GM04503 (cell line): ENCODE data around the gene AQP12B.

Source experiments
- DNase-seq: peaks from one replicate; pipeline ENCODE4 v3.0.0-alpha.2; 2012; ENCODE audit warnings: low read depth

Gene AQP12B

DNA sequence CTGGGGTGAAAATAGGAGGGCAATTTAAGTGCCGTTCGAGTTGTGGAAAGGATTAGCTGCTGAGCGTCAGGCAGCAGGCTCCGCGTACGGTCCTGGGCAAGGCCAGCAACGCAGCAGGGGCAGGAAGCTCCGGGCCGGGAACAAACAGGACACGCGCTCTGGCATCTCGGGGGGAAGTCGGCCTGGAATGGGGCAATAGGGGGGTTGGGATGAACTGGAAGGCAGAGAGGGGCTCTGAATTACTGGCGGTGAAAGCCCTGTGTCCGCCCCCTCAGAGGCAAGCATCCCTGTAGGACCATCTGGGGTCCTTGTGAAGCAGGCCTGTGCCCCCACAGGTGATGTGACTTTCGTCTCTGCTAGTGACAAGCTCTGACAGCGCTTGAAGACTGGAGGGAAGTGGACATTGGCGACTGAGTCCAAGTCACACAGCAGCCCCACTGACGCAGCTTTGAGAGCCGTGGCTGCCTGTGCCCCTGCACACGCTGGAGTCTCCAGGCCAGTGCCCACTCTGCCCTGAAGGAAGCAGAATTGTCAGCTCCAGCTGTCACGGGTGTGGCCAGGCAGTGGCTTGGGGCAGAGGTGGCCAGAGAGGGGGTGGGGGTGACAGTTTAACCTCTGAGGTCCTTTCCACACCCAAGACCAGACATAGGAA is 35.1 kb downstream of the AQP12B start:
- no peak for DNase-seq

DNA sequence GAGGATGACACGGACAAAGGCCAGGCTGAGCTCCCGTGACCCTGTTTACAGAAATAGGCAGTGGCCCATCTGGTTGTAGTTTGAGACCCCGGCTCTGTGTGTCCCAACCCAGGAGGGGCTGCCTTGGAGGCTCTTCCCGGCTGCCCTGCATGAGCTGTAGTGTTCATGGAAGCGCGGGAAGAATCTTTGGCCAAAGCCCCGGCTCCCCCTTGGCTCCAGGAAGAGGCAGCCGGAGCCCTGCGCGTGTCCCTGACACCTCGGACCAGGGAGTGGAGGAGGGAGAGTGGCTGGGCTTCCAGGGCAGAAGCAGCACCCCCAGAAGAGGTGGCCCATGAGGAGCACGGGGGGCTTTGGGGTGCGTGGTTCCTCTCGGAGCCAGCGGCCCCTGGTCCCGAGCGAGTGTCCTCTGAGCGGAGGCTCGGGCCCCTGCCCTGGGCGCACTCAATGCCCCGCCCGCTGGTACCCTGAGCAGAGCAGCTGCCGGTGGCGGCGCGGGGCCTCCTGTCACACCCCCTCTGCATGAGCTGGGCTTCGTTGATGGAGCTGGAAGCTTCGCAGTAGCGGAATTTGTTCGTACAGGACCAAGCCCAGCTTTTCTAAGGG is 35.7 kb downstream of the AQP12B start:
- DNase-seq, result no peak

DNA sequence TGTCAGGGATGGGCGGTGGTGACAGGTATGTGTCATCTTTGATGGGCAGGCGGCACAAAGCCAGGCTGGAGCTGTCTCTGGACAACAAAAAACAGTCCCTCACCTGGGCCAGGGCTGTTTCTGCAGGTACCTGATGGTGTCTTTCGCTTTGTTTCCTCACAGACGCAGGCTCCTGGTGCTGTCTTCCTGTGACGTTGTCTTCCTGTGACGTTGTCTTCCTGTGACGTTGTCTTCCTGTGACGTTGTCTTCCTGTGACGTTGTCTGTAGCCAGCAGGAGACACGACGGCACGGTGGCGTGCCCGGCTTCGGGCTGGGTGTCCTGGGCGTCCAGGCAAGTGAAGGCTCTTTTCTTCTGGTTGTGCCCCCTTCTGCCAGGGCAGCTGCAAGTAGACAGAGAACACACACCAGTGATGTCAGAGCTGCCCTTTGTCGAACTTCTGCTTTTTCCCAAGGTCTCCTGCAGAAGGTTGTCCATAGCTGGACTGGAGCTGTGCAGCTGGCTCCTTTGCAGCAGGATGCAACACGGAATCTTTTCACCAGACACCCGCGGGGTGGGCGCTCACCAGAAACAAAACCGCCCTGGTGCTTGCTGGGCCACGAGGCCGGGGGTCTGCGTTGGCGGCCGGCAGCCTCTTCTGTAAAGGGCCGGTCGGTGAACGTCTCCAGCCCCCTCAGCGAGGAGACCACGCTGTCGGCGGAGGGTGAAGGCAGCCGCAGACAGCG is 36.3 kb downstream of the AQP12B start:
- DNase-seq, result no peak

- DNase-seq, result no peak
These were observed 36.9 kb downstream of the AQP12B start for GRCh38 chr2:240645801-240646175.

GRCh38 chr2:240645346-240645745 is 37.3 kb downstream of the AQP12B start:
- no peak for DNase-seq

DNA sequence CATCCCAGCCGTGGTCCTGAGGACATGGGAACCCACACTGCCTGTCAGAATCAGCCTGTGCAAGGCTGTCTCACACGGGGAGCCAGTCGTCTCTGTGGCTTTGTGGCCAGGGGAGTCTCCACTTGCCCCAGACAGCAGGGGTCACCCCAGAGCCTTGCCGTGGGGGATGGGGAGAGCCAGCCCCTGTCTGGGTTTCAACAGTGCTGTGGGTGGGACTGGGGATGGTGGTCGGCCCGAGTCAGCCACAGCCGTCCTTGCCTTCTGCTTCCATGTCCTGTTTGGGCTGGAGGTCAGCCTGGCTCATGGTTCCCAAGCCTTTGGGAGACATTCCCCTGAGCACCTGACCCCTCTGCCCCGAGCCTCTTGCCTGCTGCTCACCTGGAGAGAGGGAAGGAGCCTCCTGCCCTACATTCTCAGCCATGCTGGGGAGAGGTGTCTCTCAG is 37.8 kb downstream of the AQP12B start:
- no peak for DNase-seq

- no peak for DNase-seq
These were observed 38.5 kb downstream of the AQP12B start for GRCh38 chr2:240644171-240644651.

GRCh38 chr2:240643811-240644150 is 38.9 kb downstream of the AQP12B start:
- DNase-seq, result no peak

DNA sequence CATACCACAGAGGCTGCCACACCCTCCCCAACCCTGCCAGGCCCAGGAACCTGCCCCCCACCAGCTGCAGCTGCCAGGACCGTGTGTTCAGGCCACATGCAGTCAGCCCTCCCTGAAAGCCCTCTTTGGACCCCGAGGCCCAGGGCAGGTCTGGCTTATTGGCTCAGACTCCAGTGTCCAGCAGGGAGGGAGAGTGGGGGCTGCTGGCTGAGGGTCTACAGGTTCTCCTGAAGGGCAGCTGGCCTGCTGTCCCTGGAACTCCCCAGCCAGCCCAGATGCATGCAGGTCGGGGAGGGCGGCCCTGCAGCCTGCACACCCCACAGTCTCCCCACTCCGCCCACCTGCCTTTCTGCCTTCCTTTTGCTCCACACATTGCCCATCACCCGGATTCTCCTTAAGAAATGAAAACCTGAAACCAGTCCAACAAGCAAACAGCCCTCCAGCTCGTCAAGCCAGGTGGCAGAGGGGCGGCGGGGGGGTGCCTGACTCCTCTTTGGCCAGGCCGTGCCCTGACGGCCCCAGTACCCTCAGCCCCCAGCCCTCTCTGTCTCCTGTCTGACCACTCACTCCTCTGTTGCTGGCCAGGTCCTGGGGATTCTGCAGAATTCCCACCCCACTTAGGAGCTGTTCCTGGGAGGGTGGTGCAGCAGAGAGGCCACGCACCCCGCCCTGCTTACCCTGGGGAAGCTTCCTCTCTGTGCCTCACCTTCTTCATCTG is 39.4 kb downstream of the AQP12B start:
- DNase-seq, result no peak

GRCh38 chr2:240642806-240643092 is 39.9 kb downstream of the AQP12B start:
- DNase-seq, result no peak

DNA sequence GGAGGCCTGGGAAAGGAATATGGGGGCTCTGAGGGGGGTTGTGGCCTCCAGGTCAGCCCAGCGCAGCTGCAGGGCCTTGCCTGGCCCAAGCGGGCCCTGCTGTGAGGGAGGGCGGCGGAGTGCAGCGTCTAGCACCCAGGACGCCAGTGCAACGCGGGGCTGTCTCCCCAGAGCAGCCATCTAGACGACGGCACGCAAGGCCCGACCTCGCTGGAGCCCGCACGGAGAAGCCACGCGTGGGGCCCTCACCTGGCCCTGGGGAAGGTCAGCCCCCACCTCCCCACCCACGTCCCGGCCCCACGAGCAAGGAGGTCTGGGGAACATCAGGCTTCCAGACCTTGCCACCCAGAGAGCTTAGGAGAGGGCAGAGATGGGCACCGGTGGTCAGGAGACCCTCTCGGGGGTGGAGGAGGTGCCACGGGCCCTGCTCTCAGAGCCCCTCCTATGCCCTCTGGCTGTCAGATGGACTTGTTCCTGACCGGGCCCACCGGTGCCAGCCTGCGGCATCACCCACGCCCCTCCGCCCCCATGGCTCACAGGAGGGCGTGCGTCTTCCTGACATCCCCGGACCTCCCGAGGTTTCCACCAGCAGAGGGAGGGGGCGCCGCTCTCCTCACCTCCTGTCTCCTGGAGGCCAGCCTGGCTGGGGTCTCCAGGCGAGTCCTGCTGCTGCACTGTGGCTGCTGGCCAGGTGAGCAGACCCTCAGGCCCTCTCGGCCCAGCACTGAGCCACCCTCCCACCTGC is 40.5 kb downstream of the AQP12B start:
- no peak for DNase-seq

DNA sequence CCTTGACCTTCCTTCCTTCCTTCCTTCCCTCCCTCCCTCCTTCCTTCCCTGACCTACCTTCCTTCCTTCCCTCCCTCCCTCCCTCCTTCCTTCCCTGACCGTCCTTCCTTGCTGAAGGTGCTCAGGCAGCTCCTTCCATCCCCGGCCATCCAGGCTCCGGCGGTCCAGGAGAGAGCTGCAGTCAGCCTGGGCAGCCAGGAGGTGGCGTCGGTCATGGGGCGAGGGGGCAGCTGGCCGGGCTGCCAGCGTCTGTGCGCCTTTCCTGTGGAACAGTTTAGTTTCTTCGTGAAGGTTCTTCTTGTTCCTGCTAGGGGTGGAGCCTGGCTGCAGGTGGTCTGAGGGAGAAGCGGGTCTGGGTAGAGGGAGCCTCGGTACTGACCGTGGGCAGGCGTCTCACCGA is 41.7 kb downstream of the AQP12B start:
- no peak for DNase-seq

DNA sequence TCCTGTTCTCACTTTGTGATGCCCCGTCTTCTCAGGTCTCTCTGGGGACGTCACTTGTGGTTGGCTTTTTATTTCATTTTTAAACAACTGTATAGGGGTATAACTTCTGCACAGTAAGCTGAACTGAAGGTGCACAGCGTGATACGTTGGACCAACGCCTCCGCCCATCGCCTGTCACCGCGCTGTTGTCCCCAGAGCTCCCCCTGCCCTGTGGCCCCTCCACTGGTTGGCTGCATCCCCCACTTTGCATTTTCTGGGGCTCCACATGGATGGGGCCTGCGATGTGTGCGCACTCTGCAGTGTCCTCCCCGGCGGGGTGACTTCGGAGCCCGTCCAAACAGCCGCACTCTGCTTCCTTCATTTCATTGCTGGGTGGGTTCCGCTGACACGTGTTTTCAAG is 43.1 kb downstream of the AQP12B start:
- no peak for DNase-seq

DNA sequence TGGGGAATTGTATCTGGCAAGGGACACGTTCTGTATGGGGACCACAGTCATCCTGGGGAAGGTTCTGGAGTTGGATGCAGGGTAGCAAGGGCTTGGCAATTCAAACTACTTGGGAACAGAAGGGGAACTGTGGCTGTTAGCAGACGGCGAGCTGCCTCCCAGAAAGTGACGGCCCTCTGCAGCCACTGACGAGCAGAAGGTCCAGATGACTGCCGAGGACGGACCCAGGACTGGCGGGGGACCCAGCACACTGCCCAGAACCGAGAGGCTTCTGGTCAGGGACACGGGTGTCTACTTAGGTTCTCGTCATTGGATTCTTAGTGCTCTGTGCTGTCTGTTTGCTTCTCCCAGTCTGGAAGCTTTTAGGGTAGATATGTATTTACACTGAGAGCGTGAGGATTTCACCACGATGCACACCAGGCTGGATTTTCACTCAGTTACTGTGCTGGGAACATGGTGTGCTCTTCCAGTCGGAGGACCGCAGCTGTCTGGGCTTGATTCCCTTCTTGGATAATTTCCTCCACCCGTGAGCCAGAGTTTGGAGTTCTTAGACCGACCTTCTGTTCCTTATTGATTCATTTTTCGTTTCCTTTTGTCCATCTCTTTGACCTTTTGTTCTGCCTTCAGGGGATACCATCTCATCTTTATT is 44.0 kb downstream of the AQP12B start:
- DNase-seq, result no peak

DNA sequence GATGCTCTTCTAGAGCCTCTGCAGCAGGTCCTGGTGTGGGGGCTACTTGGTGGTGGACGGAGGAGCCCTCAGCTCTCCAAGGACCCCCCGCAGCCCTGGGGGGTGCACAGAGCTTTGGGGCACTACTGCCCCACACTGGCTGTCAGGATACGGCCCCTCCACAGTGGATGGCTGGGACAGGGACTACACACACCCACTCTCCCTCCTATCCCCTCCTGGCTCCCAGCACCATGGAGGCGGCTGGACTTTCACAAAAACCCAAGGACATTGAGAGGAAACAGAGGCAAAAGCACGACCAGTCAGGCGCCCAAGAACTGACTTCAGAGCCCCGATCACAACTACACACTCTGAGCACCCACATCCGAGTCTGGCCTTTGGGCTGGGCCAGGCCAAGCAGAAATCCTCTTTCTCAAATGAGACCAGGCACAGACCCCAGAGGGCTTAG is 44.8 kb downstream of the AQP12B start:
- DNase-seq, result no peak

DNA sequence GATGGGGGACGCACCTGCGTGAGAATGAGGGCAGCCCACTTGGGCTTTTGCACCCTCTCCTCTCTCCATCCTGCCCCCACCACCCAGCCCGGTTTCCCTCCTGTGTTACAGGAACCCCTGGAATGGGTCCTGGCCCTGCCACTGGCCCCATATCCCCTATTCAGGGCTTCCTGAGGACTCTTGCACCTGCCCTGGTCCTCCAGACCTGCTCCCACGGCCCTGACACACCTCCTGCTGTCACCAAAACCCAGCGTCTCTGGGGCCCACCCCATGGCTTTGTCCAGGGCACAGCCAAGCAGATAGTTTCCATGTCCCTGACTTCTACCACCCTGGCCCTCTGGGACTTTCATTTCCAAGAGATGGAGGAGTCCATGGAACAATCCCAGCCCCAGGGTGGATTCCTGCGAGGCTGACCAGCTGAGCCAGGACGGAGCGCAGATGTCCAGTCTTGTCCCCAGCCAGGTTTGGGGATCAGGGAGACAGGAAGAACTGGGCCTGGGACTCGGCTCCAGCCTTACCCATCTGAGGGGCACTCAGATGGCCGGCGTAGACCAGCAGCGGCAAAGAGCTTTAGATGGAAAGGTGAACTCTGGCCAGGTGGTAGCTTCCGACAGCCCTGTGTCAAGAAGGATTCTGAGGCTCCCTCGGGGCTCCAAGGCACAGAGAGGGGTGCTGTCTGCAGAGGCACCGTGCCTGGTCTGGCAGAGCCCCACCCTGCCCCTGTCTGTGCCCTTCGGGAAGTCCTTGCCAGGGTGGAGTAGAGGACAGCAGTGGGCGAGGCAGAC is 45.4 kb downstream of the AQP12B start:
- DNase-seq, result no peak

GRCh38 chr2:240636563-240637115 is 46.0 kb downstream of the AQP12B start:
- no peak for DNase-seq

GRCh38 chr2:240635998-240636547 is 46.6 kb downstream of the AQP12B start:
- DNase-seq, result no peak

DNA sequence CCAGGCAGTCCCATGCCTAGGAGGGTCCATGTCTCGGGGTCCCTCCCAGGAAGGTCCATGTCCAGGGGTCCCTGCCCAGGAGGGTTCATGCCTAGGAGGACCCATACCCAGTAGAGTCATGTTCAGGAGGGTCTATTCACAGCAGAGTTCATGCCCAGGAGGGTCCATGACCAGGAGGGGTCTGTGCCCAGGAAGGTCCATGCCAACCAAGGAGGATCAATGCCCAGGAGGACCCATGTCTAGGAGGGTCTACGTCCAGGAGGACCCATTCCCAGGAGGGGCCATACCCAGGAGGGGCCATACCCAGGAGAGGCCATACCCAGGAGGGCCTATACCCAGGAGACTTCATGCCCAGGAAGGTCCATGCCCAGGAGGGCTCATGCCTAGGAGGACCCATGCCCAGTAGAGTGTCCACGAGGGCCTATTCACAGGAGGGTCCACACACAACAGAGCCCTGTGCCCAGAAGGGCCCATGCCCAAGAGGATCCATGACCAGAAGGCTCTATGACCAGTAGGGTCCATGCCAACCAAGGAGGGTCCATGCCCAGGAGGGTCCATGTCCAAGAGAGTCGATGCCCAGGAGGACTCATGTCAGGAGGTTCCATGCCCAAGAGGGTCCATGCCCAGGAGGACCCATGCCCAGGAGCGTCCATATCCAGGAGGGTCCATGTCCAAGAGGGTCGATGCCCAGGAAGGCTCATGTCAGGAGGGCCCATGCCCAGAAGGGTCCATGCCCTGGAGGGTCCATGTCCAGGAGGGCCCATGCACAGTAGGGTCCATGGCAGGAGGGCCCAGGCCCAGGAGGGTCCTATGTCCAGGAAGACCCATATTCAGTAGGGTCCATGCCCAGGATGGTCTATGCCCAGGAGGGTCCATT is 47.3 kb downstream of the AQP12B start:
- no peak for DNase-seq
